Stimulated activated CD8-positive, alpha-beta memory T cell treated with anti-CD3 and anti-CD28 coated beads, Interleukin-15, amount 100 ng/mL, for 1 hour (primary cell): ENCODE measurements around the gene DDAH1.

Source experiments
- DNase-seq: peaks from one replicate; pipeline ENCODE4 v3.0.0-alpha.2; 2020; ENCODE audit warnings: low read depth

The DDAH1 gene

DNA sequence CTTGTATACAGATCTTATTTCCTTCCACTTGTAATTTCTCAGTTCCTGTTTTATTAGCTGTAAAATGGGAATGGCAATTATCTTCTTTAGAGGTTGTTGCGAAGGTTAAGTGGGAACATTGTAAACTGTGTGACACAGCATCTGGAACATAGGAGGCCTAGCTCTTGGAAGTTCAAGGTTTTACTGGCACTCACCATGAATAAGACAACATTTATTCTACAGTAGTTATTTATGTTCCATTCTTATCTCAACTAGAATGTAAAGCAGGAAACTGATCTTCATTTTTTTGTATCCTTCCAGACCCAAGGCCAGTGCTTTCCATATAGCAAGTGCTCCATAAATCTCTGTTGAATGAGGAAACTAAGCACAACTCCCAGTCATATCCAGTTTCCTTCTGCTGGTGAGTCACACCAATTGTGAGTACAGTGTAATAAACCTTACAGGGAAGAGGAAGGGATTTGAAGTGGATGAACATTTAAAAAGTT lies 189.9 kb downstream of the DDAH1 start:
- no peak for DNase-seq

DNA sequence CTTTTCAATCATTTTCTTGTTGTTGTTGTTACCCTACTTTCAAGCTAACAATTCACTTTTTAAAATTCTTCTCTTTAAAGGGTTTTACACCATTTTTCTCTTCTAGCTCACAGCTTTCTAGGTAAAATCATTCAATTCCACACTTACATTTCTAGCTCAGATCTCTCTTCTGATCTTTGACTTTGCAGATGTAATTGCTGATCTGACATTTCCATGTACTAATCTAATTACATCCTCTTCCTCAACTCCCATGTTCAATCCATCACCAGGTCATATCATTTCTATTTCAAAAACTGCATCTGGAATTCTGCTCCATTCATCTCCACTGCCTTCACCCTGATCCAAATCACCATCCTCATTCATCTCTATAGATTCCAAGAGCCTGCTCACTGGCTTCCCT lies 191.6 kb downstream of the DDAH1 start:
- no peak for DNase-seq

DNA sequence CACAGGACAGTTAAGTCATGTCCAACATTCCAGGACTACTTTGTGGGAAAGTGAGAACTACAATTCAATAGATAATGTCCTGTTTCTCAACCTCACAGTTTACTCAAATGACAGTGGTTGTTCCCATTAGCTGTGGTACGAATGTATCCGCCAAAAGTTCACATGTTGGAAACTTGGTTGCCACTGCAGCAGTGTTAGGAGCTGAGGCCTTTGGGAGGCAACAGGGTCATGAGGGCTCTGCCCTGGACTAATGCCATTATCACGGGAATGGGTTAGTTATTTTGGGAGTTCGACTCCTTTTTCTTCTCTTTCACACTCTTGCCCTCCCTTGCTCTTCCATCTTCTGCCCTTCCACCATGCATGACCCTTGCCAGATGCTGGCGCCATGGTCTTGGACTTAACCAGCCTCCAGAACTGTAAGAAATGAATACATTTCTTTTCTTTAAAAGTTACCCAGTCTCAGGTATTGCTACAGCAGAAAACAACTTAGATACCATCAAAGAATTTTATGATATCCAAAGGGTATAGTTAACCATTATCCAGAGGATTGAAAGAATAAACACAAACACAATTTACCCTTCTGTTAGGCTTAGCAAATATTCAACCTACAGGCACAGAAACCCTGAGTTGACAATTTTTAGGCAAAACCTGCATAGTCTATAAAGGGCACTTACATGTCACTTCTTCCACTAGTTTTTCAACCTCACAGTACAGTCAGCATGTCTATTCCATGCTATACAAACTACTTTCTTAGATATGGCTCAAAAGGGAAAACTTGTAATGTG lies 196.0 kb downstream of the DDAH1 start:
- no peak for DNase-seq
